Glutamatergic neuron (in vitro differentiated cells): Measurements from ENCODE around the gene TFF3. TPM values are rescaled to one million over a fixed set of nuclear protein-coding genes. Genes with fewer than 3 reads are reported as not detected.

ENCODE experiments used
- DNase-seq: peaks from one replicate; pipeline ENCODE4 v3.0.0; 2022
- H3K27ac Mint-ChIP-seq: one replicate; pipeline ENCODE4 v1.8.0; 2020; ENCODE audit warnings: mild to moderate bottlenecking, mixed read lengths, inconsistent platforms; ENCODE audit not compliant: unreplicated experiment
- H3K27me3 Mint-ChIP-seq: one replicate; pipeline ENCODE4 v1.8.0; 2020; ENCODE audit warnings: mild to moderate bottlenecking, moderate library complexity, mixed read lengths, inconsistent platforms; ENCODE audit not compliant: unreplicated experiment
- H3K36me3 Mint-ChIP-seq: one replicate; pipeline ENCODE4 v1.8.0; 2020; ENCODE audit warnings: mild to moderate bottlenecking, mixed read lengths, inconsistent platforms; ENCODE audit not compliant: unreplicated experiment
- H3K4me1 Mint-ChIP-seq: one replicate; pipeline ENCODE4 v1.8.0; 2020; ENCODE audit warnings: mild to moderate bottlenecking, low read depth, mixed read lengths, inconsistent platforms; ENCODE audit not compliant: unreplicated experiment
- H3K4me3 Mint-ChIP-seq: one replicate; pipeline ENCODE4 v1.8.0; 2020; ENCODE audit warnings: mild to moderate bottlenecking, mixed read lengths, inconsistent platforms; ENCODE audit not compliant: unreplicated experiment
- H3K9me3 Mint-ChIP-seq: one replicate; pipeline ENCODE4 v1.8.0; 2020; ENCODE audit warnings: mild to moderate bottlenecking, moderate library complexity, mixed read lengths, inconsistent platforms; ENCODE audit not compliant: unreplicated experiment
- CTCF ChIP-seq: fragments of 200-600 bp; sonication (generic); IDR thresholded peaks from one replicate; pipeline ENCODE4 v1.5.0; 2021; ENCODE audit not compliant: partially characterized antibody, unreplicated experiment
- total RNA-seq: library from RNA; stranded (reverse); fragmentation: NEBNext Ultra II Directional; extraction: Animal tissue kit (Norgen Biotek cat#: 25700); gene quantifications from one replicate; pipeline ENCODE4 v1.2.1, GENCODE V29; 2021; ENCODE audit not compliant: unreplicated experiment

TFF3 gene
- total RNA-seq, 1 donor from 2014 or later: not detected

- peaks cover 1% of the 10 kb centered on the region for H3K9me3 Mint-ChIP-seq
- H3K27me3 Mint-ChIP-seq: peaks cover 2% of the 10 kb centered on the region
- H3K36me3 Mint-ChIP-seq: peaks cover 2% of the 10 kb centered on the region
- no peak for TF ChIP-seq CTCF
- no peak overlapping the region for H3K27ac Mint-ChIP-seq
- peaks cover 4% of the 10 kb centered on the region for H3K4me1 Mint-ChIP-seq
- no peak for DNase-seq
- H3K4me3 Mint-ChIP-seq: no peak overlapping the region
Measured at GRCh38 chr21:42272984-42273600, 42.1 kb downstream of the TFF3 start.

- Mint-ChIP-seq H3K27me3 (peaks cover 2% of the 10 kb centered on the region), H3K27ac (no peak overlapping the region), H3K9me3 (peaks cover 1% of the 10 kb centered on the region), H3K4me3 (no peak overlapping the region), H3K4me1 (peaks cover 2% of the 10 kb centered on the region), H3K36me3 (no peaks in the 10 kb centered on the region)
- DNase-seq: no peak
- TF ChIP-seq CTCF: no peak
Measured at GRCh38 chr21:42272109-42272962, 42.9 kb downstream of the TFF3 start.

DNA sequence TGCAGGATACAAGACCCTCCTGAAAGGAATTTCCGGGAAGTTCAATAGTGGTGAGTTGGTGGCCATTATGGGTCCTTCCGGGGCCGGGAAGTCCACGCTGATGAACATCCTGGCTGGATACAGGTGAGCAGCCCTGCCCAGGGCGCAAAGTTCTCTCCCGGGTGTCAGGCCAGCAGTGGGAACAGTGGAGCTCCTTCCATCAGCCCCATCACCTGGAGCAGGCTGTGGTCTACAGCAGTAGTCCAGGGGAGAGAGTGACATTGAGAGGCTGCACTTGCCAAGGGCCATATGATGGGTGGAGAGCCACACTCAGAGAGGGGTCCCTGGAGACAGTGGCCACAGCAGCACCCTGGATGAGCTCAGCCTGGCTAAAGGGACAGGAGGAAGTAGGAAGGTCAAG lies 44.1 kb downstream of the TFF3 start:
- peaks cover 2% of the 10 kb centered on the region for H3K27me3 Mint-ChIP-seq
- DNase-seq: no peak
- no peak overlapping the region for H3K27ac Mint-ChIP-seq
- no peak overlapping the region for H3K4me3 Mint-ChIP-seq
- H3K9me3 Mint-ChIP-seq: peaks cover 1% of the 10 kb centered on the region
- no peak for TF ChIP-seq CTCF
- peaks cover 7% of the 10 kb centered on the region for H3K4me1 Mint-ChIP-seq
- H3K36me3 Mint-ChIP-seq: no peaks in the 10 kb centered on the region

DNA sequence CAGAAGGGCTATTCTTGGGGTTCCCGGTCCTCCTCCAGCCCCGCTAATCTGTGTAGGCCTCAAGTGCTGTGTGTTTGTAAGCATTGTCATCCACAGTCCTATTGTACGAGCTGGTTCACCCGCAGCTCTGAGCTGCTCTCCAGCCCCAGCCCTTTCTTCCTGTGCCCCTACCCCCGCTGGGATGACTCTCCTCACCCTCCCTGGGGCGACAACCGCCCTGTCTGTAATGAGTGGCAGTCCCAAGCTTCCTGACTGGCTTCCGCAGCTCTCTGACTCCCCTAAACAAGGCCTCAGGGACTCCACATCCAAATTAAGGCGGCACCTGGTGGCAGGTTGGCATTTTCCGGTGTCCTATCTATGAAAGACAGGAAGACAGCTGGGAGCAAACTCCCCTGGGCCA lies 45.8 kb downstream of the TFF3 start:
- Mint-ChIP-seq H3K4me1 (peaks cover 9% of the 10 kb centered on the region), H3K4me3 (no peak overlapping the region), H3K27ac (no peak overlapping the region), H3K9me3 (peaks cover 1% of the 10 kb centered on the region), H3K36me3 (no peaks in the 10 kb centered on the region), H3K27me3 (peaks cover 2% of the 10 kb centered on the region)
- TF ChIP-seq CTCF: no peak
- no peak for DNase-seq

DNA sequence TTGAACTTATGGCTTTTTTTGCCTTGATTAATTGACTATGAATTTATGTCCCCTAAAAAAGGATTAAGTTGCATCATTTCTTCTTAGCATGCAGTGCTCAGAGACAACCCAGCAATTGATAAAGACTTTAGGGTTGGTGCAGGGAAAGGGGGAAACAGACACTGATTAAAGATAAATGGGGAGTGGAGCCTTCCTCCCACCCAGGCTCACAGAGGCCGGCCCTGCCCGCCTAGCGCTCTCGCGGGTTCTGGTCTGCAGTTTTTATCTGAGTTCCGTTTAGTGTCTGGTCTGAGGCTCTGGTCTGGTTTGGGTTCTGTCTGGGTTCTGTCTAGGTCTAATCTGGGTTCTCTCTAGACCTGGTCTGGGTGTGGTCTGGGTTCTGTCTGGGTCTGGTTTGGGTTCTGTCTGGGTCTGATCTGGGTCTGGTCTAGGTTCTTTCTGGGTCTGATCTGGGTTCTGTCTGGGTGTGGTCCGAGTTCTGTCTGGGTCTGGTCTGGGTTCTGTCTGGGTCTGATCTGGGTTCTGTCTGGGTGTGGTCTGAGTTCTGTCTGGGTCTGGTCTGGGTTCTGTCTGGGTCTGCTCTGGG lies 48.1 kb downstream of the TFF3 start:
- peaks cover 4% of the 10 kb centered on the region for H3K9me3 Mint-ChIP-seq
- no peak for DNase-seq
- H3K4me1 Mint-ChIP-seq: peaks cover 23% of the 10 kb centered on the region
- H3K27ac Mint-ChIP-seq: no peak overlapping the region
- peaks cover 4% of the 10 kb centered on the region for H3K27me3 Mint-ChIP-seq
- TF ChIP-seq CTCF: no peak
- H3K4me3 Mint-ChIP-seq: no peak overlapping the region
- H3K36me3 Mint-ChIP-seq: no peaks in the 10 kb centered on the region
